ENCODE data around the gene PKNOX2.

PKNOX2 gene

GRCh38 chr11:125289419-125290098 is 125.0 kb downstream of the PKNOX2 start:
- H3K4me1 ChIP-seq (ENCODE audit: low read length) = no peaks in the 10 kb centered on the region
- no peaks in the 10 kb centered on the region for H3K36me3 ChIP-seq (replicated peaks; ENCODE audit: low read depth, low read length)
- H4K20me1 ChIP-seq (ENCODE audit: insufficient read depth, low read length) = no peaks in the 10 kb centered on the region
- H3K27me3 ChIP-seq (ENCODE audit: low read depth, low read length) = peaks cover 25% of the 10 kb centered on the region
- no peak overlapping the region for H3K9ac ChIP-seq (ENCODE audit: low read length)
- H3K79me2 ChIP-seq (ENCODE audit: low read length) = no peaks in the 10 kb centered on the region
- no peak overlapping the region for H3K4me2 ChIP-seq (ENCODE audit: low read length)
- TF ChIP-seq CTCF (IDR thresholded peaks at IDR 0.05; ENCODE audit: low read depth, low read length) (no peak), EZH2phosphoT487 (IDR thresholded peaks at IDR 0.05; ENCODE audit: low read depth) (no peak)
- H3K27ac ChIP-seq (ENCODE audit: low read length) = no peak overlapping the region
- no peaks in the 10 kb centered on the region for H3K9me3 ChIP-seq (ENCODE audit: insufficient read depth, low read length)
- H2AFZ ChIP-seq (ENCODE audit: low read depth, low read length) = no peak overlapping the region
- H3K4me3 ChIP-seq (ENCODE audit: low read length) = no peak overlapping the region

GRCh38 chr11:125290263-125290662 is 125.7 kb downstream of the PKNOX2 start:
- Histone ChIP-seq H3K9ac (ENCODE audit: low read length) (no peak overlapping the region), H3K27me3 (ENCODE audit: low read depth, low read length) (peaks cover 28% of the 10 kb centered on the region), H4K20me1 (ENCODE audit: insufficient read depth, low read length) (no peaks in the 10 kb centered on the region), H3K79me2 (ENCODE audit: low read length) (no peaks in the 10 kb centered on the region), H3K27ac (ENCODE audit: low read length) (no peak overlapping the region), H3K4me2 (ENCODE audit: low read length) (no peak overlapping the region), H2AFZ (ENCODE audit: low read depth, low read length) (no peak overlapping the region), H3K36me3 (replicated peaks; ENCODE audit: low read depth, low read length) (no peaks in the 10 kb centered on the region), H3K4me1 (ENCODE audit: low read length) (no peaks in the 10 kb centered on the region), H3K4me3 (ENCODE audit: low read length) (no peak overlapping the region), H3K9me3 (ENCODE audit: insufficient read depth, low read length) (no peaks in the 10 kb centered on the region)
- TF ChIP-seq CTCF (IDR thresholded peaks at IDR 0.05; ENCODE audit: low read depth, low read length) (no peak), EZH2phosphoT487 (IDR thresholded peaks at IDR 0.05; ENCODE audit: low read depth) (no peak)

- no peak for TF ChIP-seq CTCF (IDR thresholded peaks at IDR 0.05; ENCODE audit: low read depth, low read length)
- no peak for TF ChIP-seq EZH2phosphoT487 (IDR thresholded peaks at IDR 0.05; ENCODE audit: low read depth)
- no peak overlapping the region for H3K4me3 ChIP-seq (ENCODE audit: low read length)
- no peaks in the 10 kb centered on the region for H3K36me3 ChIP-seq (replicated peaks; ENCODE audit: low read depth, low read length)
- no peak overlapping the region for H2AFZ ChIP-seq (ENCODE audit: low read depth, low read length)
- H3K9ac ChIP-seq (ENCODE audit: low read length) = no peak overlapping the region
- H3K9me3 ChIP-seq (ENCODE audit: insufficient read depth, low read length) = no peaks in the 10 kb centered on the region
- no peak overlapping the region for H3K27ac ChIP-seq (ENCODE audit: low read length)
- peaks cover 37% of the 10 kb centered on the region for H3K27me3 ChIP-seq (ENCODE audit: low read depth, low read length)
- no peak overlapping the region for H3K4me2 ChIP-seq (ENCODE audit: low read length)
- no peaks in the 10 kb centered on the region for H4K20me1 ChIP-seq (ENCODE audit: insufficient read depth, low read length)
- H3K4me1 ChIP-seq (ENCODE audit: low read length) = no peaks in the 10 kb centered on the region
- no peaks in the 10 kb centered on the region for H3K79me2 ChIP-seq (ENCODE audit: low read length)
Measured at GRCh38 chr11:125292100-125292499, 127.5 kb downstream of the PKNOX2 start.

GRCh38 chr11:125293596-125293995 is 129.0 kb downstream of the PKNOX2 start:
- Histone ChIP-seq H2AFZ (ENCODE audit: low read depth, low read length) (no peak overlapping the region), H3K9me3 (ENCODE audit: insufficient read depth, low read length) (no peaks in the 10 kb centered on the region), H3K9ac (ENCODE audit: low read length) (no peak overlapping the region), H3K4me2 (ENCODE audit: low read length) (no peak overlapping the region), H3K4me1 (ENCODE audit: low read length) (no peaks in the 10 kb centered on the region), H4K20me1 (ENCODE audit: insufficient read depth, low read length) (no peaks in the 10 kb centered on the region), H3K4me3 (ENCODE audit: low read length) (no peak overlapping the region), H3K79me2 (ENCODE audit: low read length) (no peaks in the 10 kb centered on the region), H3K27me3 (ENCODE audit: low read depth, low read length) (peaks cover 37% of the 10 kb centered on the region), H3K27ac (ENCODE audit: low read length) (no peak overlapping the region), H3K36me3 (replicated peaks; ENCODE audit: low read depth, low read length) (no peaks in the 10 kb centered on the region)
- TF ChIP-seq CTCF (IDR thresholded peaks at IDR 0.05; ENCODE audit: low read depth, low read length) (no peak), EZH2phosphoT487 (IDR thresholded peaks at IDR 0.05; ENCODE audit: low read depth) (no peak)
